CD4-positive, alpha-beta T cell (primary cell): ENCODE data around the gene FMNL2. TPM values are rescaled to one million over a fixed set of nuclear protein-coding genes. Genes with fewer than 3 reads are reported as not detected.

Source experiments
- ATAC-seq: fragments of 200-7000 bp; cut with Tn5 transposase; one replicate; pipeline ENCODE4 v1.10.0; 2022; ENCODE audit warnings: mild to moderate bottlenecking; ENCODE audit not compliant: poor library complexity
- CTCF ChIA-PET: fragments of 350-600 bp; sonication (Branson Sonifier 250); formaldehyde crosslinking; loops from one replicate; lab custom pipeline; 2021; ENCODE audit warnings: antibody characterized with exemption, inconsistent platforms; lab: Charles Lee
- POLR2A ChIA-PET: fragments of 350-600 bp; sonication (Branson Sonifier 250); formaldehyde crosslinking; loops from one replicate; lab custom pipeline; 2021; ENCODE audit warnings: antibody characterized with exemption, inconsistent platforms; lab: Charles Lee
- DNase-seq, 14 experiments: peaks; one replicate each; pipeline ENCODE4 v3.0.0-alpha.2; 2013 to 2020; ENCODE audit warnings: mixed read lengths in 2 of 14
- H3K27ac ChIP-seq, 2 donors: one replicate each; pipeline versions ENCODE4 v1.5.1 to v1.7.0; 2013; ENCODE audit warnings: low read length in 2 of 2, low read depth in 1 of 2, mild to moderate bottlenecking in 1 of 2
- H3K27me3 ChIP-seq, 2 experiments: 1 replicate in 1 of 2; 2 replicates in 1 of 2; pipeline versions ENCODE4 v1.6.1 to v1.7.0; 2013; ENCODE audit warnings: low read length in 2 of 2, control low read depth in 1 of 2, mild to moderate bottlenecking in 1 of 2, moderate library complexity in 1 of 2; ENCODE audit not compliant: insufficient read depth in 2 of 2, control insufficient read depth in 1 of 2
- H3K36me3 ChIP-seq: one replicate; pipeline ENCODE4 v1.6.1; 2013; ENCODE audit warnings: low read length, control low read depth; ENCODE audit not compliant: insufficient read depth
- H3K4me1 ChIP-seq: one replicate; pipeline ENCODE4 v1.6.1; 2013; ENCODE audit warnings: low read length, control low read depth; ENCODE audit not compliant: insufficient read depth
- H3K4me3 ChIP-seq: one replicate; pipeline ENCODE4 v1.5.1; 2013; ENCODE audit warnings: mild to moderate bottlenecking, low read length, moderate library complexity
- H3K9me3 ChIP-seq, 2 experiments: 1 replicate in 1 of 2; 2 replicates in 1 of 2; pipeline versions ENCODE4 v1.6.1 to v1.7.0; 2013; ENCODE audit warnings: low read length in 2 of 2, mild to moderate bottlenecking in 2 of 2, control low read depth in 1 of 2, moderate library complexity in 1 of 2; ENCODE audit not compliant: control insufficient read depth in 1 of 2, insufficient read depth in 1 of 2
- H3K27ac Mint-ChIP-seq: one replicate; pipeline ENCODE4 v1.8.0; 2020; ENCODE audit warnings: mixed read lengths
- H3K27me3 Mint-ChIP-seq: one replicate; pipeline ENCODE4 v1.8.0; 2021; ENCODE audit warnings: mixed read lengths
- H3K36me3 Mint-ChIP-seq: one replicate; pipeline ENCODE4 v1.8.0; 2021; ENCODE audit warnings: low read depth, mixed read lengths
- H3K4me1 Mint-ChIP-seq: one replicate; pipeline ENCODE4 v1.8.0; 2021; ENCODE audit warnings: low read depth, mixed read lengths
- H3K4me3 Mint-ChIP-seq: one replicate; pipeline ENCODE4 v1.8.0; 2020; ENCODE audit warnings: mild to moderate bottlenecking, mixed read lengths
- H3K9me3 Mint-ChIP-seq: one replicate; pipeline ENCODE4 v1.8.0; 2020; ENCODE audit warnings: mixed read lengths
- intact Hi-C, 2 experiments: fragments of 100-400 bp; cut with DNase I in 1 of 2; cut with micrococcal nuclease in 1 of 2; formaldehyde crosslinking; loops; one replicate each; pipeline versions ENCODE4 v1.15.1 to v1.9.0; 2023 to 2025; cut with DNase I, micrococcal nuclease
- total RNA-seq, 174 experiments: library from RNA in 2 of 174; stranded (reverse) in 2 of 174; gene quantifications; one replicate each; pipeline ENCODE4 v1.2.3 and lab custom pipeline; 2021 to 2026
- TF ChIP-seq, protein P1 (sequence below): fragments of 200-600 bp; IDR thresholded peaks from one replicate; pipeline ENCODE4 v1.8.0; 2022; ENCODE audit warnings: antibody characterized with exemption, mild to moderate bottlenecking

Gene FMNL2
- total RNA-seq, 2 experiments from 2014 or later, result 0.30 to 0.31 TPM

DNA sequence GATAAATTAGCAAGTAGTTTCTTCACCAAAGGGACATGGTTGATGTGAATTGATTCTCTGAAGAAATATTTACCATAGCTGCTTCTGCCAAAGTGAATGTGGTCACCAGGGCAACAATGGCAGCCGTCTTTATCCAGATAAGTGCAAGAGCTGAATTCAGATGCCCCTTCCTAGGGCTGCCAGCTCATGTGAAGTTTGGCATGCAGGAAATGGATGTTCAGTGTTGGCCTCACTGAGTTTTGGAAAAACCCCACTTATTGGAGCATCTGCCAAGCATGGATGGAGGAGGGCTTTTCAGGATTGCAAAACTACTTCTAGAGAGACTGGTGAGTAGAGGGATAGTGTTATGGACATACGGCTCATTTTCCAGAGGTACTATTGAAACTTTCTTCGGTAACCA, 80.8 kb downstream of the FMNL2 start:
- POLR2A ChIA-PET, result no interaction called here

DNA sequence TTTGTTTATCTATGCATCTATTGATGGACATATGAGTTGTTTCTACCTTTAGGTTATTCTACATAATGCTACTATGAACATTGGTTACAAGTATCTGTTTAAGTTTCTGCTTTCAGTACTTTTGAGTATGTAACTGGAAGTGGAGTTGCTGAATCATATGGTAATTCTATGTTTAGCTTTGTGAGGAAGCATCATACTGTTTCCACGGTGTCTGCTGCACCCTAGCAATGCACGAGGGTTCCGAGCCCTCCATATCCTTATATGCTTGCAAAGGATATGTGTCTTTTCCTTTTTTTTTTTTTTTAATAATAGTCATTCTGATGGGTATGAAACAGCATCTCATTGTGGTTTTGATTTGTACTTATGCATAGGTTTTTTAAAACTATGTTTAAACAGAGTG, 83.7 kb downstream of the FMNL2 start:
- no peak for ATAC-seq
- no peak overlapping the region for H3K27ac Mint-ChIP-seq
- Histone ChIP-seq H3K4me1 (no peaks in the 10 kb centered on the region), H3K27ac (no peak overlapping the region), H3K27me3 (no peaks in the 10 kb centered on the region), H3K9me3 (no peaks in the 10 kb centered on the region), H3K4me3 (no peak overlapping the region), H3K36me3 (no peaks in the 10 kb centered on the region)
- H3K4me1 Mint-ChIP-seq, result no peaks in the 10 kb centered on the region
- ChIA-PET CTCF (no interaction called here), POLR2A (no interaction called here)
- no peaks in the 10 kb centered on the region for H3K9me3 Mint-ChIP-seq
- H3K27me3 Mint-ChIP-seq, result peaks cover 32% of the 10 kb centered on the region
- TF ChIP-seq, protein P1, sequence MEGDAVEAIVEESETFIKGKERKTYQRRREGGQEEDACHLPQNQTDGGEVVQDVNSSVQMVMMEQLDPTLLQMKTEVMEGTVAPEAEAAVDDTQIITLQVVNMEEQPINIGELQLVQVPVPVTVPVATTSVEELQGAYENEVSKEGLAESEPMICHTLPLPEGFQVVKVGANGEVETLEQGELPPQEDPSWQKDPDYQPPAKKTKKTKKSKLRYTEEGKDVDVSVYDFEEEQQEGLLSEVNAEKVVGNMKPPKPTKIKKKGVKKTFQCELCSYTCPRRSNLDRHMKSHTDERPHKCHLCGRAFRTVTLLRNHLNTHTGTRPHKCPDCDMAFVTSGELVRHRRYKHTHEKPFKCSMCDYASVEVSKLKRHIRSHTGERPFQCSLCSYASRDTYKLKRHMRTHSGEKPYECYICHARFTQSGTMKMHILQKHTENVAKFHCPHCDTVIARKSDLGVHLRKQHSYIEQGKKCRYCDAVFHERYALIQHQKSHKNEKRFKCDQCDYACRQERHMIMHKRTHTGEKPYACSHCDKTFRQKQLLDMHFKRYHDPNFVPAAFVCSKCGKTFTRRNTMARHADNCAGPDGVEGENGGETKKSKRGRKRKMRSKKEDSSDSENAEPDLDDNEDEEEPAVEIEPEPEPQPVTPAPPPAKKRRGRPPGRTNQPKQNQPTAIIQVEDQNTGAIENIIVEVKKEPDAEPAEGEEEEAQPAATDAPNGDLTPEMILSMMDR, result no peak
- intact Hi-C loops, result no loop called here
- DNase-seq, result peak in 3 of 14 experiments; percentile 17 to 33 (median 19)
- no peaks in the 10 kb centered on the region for H3K36me3 Mint-ChIP-seq
- H3K4me3 Mint-ChIP-seq, result no peak overlapping the region

More for the DNA sequence above, 80.8 kb downstream of the FMNL2 start:
- H3K4me3 ChIP-seq, result no peak overlapping the region
- DNase-seq, result no peak
- Mint-ChIP-seq H3K27ac (no peak overlapping the region), H3K27me3 (peaks cover 39% of the 10 kb centered on the region), H3K9me3 (no peaks in the 10 kb centered on the region), H3K4me1 (no peaks in the 10 kb centered on the region), H3K4me3 (no peak overlapping the region), H3K36me3 (no peaks in the 10 kb centered on the region)
- TF ChIP-seq, protein P1, result no peak
- no peaks in the 10 kb centered on the region for H3K27me3 ChIP-seq
- H3K27ac ChIP-seq, result no peak overlapping the region
- intact Hi-C loops, result no loop called here
- no peaks in the 10 kb centered on the region for H3K9me3 ChIP-seq
- ATAC-seq, result no peak
- CTCF ChIA-PET, result no interaction called here
- no peaks in the 10 kb centered on the region for H3K4me1 ChIP-seq
- no peaks in the 10 kb centered on the region for H3K36me3 ChIP-seq

DNA sequence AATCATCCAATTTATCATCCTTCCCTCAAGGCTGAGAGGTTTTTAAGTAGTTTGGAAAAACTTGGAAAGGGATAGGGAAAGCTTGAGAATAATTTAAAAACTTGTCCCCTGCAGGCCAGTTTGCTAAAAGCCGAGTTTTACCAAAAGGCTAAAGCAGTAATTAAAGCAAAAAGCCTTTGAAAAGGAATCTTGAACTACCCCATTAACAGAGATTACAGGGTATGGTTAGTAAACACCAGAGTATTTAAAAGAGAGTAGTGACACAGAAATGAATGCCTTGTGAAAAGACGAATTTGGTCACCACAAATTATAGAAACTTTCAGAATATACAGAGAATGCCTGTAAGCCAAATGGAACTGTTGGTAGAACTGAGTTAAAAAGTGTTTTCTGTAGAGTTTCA, 85.0 kb downstream of the FMNL2 start:
- Mint-ChIP-seq H3K27ac (no peak overlapping the region), H3K9me3 (no peaks in the 10 kb centered on the region), H3K27me3 (peaks cover 31% of the 10 kb centered on the region), H3K4me1 (no peaks in the 10 kb centered on the region), H3K36me3 (no peaks in the 10 kb centered on the region), H3K4me3 (no peak overlapping the region)
- no peaks in the 10 kb centered on the region for H3K36me3 ChIP-seq
- ChIA-PET POLR2A (no interaction called here), CTCF (no interaction called here)
- no peaks in the 10 kb centered on the region for H3K4me1 ChIP-seq
- no peaks in the 10 kb centered on the region for H3K9me3 ChIP-seq
- ATAC-seq, result no peak
- no peak overlapping the region for H3K4me3 ChIP-seq
- H3K27ac ChIP-seq, result no peak overlapping the region
- intact Hi-C loops, result no loop called here
- TF ChIP-seq, protein P1, result no peak
- no peaks in the 10 kb centered on the region for H3K27me3 ChIP-seq
- DNase-seq, result no peak
